EH (cell line): ENCODE results near the gene CCM2.
"Not testable (repeated sequence)": the region's sequence is repeated elsewhere in the genome, so short reads cannot be mapped to it uniquely, and the experiment has no call there.

ENCODE experiments used
- DNase-seq: peaks from one replicate; pipeline ENCODE4 v3.0.0-alpha.2; 2015; ENCODE audit warnings: low read depth

Gene CCM2

DNA sequence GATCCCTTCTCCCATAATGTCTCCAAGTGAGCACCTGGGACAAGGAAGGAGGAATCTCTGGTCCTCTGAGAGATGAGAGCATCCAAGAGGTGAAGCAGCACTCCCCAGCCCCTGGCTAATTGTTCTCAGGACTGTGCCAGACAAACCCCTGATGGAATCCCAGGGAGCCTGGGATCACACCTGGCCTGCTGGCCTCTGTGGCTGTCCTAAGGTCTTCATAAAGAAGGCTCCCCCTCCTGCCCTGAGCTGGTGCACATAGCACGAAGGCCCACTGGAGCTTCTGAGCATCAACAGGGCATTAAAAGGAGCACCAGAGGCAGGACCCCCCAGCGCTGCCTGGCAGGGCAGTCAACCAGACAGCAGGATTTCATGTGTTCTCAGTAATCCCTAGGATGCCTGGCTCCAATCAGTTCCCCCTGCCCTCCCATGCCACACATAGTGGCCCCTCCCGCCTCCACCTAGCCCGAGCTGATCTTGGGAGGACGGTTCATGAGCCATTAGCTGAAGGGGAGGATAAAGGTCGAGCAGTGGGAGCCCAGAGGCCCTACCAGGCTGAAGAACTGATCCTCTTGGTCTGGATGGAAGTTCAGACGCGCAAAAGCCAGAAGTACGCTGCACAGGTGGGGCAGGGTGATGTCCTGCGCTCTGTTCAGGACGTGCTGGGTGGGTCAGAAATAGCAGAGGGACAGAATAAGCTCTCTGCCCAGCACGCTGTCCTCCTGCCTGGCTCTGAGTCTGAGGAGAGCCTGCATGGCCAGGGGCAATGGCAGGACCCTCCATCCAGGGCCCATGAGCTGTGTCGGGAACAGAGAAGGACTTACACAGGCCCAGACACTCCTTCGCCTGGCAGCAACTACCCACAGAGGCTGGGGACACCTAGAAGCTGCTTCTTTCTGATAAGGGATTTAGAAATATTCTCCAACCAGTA is 103.0 kb downstream of the CCM2 start:
- no peak for DNase-seq

DNA sequence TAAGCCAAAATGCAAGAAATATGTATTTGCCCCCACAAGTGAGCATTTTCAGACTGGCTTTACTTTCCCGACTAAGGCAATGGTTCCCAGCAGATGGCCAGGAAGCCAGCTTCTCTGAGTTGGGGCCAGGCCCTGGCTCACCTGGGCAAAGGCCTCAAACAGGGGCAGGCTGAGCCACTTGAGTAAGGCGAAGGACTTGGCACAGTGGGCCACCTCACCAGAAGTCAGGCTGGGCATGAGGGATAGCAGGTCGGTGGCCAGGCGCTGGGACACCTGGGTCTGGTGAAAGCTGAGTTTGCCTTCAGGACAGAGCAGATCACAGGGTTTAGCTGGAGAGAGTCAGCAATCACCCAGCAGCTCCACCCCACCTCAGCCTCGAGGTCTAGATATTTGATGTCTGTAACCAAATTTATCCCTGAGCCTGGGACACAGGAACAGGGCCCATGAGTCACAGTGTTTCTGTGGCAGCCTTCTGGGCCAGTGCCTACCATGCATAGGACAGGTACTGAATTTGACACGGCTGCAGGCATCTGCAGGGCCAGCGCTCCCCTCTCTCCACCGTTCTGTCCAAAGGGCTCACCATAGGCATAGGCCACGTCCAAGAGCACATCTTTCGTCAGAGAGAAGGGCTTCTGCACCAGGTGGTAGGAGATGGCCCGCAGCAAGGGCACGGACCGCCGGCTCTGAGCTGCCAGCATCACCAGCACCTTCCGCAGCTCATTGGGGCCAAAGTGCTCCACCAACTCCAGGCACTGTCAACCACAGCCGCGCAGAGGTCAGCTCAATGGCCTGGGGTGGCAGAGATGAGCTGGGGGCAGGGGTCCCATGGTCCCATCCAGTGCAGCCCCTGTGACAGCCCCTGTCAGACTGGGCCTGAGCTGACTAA is 104.2 kb downstream of the CCM2 start:
- DNase-seq = no peak

DNA sequence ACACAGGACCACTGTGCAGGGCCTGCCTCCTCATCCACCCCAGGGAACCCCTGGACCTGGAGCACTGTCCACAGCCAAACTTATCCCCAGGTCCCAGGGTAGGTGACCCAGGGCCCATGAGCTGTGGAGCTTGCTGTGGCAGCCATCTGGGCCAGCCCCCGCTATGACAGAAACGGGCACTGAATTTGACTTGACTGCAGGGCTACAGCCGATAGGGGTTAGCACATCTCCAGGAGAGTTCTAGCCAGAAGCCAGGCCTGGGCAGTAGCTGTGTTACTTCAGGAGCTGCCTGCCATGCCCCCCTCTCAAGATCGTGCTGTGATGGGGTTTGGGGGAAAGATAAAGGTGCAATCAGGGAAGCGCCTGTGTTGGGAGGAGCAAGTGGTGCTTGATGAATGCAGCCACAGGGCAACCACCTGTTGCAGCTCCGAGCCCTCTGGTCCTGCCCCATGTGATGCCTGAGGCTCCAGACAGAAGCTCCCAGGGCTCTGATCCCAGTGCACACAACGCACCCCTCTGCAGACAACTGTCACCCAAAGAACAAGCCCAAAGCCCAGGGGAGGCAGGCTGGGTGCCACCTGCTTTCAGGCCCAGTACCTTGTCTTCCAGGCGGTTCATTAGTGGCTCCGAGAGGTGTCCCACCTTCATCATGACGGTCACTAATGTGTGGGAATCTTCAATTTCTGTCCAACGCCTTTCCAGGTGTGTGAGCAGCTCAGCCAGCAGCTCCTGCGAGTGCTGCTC is 105.0 kb downstream of the CCM2 start:
- no peak for DNase-seq

DNA sequence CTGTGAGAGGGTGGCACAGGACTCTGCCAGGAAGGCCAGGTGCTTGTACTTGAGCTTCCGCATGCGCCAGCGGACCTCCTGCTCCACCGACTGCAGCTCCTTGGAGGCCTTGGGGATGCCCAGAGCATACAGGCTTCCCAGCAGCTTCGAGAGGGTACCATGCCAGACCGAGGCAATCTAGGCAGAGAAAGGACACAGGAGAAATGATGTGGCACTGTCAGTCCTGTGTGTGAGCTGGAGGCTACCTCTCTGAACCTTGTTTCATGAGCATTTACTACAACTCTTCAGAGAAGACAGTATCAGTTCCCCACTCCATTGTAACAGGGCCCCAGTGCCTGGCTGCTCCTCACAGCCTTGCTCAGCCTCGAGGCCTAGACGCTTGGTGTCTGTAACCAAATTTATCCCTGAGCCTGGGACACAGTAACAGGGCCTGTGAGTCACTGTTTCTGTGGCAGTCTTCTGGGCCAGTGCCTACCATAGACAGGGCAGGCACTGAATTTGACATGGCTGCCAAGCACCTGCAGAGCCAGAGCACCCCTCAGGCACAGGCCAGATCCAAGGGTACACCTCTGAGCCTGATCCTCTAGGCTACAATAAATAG is 105.7 kb downstream of the CCM2 start:
- no peak for DNase-seq

DNA sequence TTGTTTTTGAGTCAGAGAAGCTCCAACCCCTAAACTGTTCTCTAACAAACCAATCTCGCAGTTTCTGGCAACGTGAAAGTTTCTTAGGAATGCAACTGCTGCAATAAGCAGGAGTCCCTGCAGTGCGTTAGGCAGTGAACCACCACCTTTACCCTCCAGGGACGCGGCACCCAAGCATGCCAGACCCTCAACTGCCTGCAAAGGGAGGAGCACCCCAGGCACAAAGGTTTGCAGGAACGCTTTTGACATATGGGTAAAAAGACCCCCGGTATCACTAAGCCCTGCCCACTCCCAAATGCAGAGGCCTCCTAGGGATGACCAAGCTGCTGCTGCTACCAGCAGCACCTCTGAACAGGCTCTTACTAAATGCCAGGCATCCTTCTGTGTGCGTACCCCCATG is 106.8 kb downstream of the CCM2 start:
- no peak for DNase-seq

DNA sequence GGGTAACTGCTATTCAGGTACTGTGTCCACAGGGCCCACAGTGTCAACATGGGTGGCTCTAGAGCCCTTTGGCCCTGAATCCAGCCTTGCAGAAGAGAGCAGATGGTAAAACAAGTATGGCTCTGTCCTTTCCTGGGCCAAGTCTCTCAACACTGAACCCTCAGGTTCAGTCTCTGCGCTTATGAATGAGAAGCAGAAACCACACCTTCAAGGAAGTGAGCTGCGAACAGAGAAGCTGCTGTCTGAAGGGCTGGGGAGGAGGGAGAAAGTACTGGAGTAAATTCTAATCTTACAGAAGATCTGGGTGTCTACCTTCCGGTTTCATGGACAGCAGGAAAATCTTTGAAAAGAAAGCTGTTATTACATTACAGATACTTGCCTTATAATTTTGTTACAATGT is 107.4 kb downstream of the CCM2 start:
- no peak for DNase-seq

DNA sequence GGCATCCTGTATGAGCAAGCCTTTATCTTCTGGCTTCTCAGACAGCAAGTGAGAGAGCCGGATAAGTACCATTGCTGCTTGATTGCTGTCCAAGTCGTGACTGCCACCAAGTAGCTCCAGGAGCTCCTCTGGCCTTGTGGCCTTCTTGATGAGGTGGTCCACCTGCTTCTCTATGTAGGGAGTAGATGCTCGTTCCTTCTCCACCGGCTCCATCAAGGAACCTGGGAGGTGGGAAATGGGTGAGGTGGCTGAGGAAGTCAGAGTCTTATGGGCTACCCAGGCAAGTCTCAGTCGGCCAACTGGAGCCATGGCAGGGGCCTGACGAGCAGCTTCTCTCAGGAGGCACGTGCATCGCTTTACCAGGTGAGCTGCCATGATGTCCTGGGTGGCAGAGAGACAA is 108.9 kb downstream of the CCM2 start:
- DNase-seq = no peak

DNA sequence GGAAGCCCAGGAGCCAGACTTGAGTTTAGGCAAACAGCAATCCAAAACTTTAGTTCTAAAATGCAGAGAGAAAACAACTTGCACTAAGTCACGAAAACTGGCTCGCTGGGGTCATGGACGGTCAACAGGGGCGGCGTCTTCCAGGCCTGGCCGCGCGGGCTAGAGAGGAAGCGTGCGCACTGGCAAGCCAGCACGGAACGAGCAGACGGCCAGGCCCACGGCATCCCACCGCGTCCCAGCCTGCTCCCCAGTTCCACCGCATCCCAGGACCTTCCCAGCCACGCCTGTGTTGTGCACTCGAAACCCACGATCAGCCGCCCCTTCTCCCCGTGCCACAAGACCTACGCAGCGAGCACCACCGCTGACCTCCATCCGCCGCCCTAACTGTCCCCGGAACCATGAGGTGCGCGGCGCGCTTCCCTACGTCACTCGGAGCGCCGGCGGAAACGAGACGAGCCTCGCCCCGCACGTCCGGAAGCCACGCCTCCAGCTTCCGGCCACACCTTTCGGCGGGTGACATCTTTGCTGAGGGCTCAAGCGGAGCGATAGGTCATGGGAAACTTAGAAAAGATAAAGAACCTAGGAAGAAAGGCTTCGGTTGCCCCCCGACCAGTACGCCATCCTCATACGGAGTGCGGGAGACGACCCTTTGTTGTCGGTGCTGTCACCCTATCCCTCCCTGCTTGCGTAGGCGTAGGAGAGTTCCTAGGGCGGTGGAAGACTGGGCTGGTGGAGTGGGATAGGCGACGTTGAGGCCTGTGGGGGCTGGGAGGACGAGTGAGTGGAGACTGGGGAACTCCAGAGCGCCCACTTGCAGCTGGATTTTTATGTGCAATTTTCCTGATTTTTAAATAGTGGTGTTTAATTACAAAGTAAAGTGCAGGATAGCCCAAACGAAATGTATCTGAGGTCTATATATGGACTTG is 111.6 kb downstream of the CCM2 start, which contains the start of gene TBRG4:
Gene TBRG4 (minus strand): TSS at position 400 of the 926 bp plus-strand sequence. CDS start 2,460 bp downstream, outside the sequence.
- DNase-seq = peak; percentile 93

DNA sequence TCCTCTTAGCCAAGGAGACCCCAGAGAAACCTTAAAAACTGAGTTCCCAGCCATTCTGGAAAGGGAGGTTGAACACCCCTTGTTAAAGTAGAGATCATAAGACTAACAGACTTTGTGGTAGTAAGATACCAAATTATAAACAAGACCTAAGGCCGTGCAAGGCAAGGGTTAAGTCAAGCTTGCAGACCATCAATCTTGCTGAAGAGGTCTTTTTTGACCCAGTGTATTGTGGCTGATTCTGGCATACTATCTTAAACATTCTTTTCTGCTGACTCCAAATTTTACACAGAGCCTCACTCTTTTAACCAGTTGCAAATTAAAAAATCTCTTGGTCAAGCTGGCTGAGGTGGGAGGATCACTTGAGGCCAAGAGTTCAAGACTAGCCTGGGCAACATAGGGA is 112.6 kb downstream of the CCM2 start:
- DNase-seq = peak; percentile 50

DNA sequence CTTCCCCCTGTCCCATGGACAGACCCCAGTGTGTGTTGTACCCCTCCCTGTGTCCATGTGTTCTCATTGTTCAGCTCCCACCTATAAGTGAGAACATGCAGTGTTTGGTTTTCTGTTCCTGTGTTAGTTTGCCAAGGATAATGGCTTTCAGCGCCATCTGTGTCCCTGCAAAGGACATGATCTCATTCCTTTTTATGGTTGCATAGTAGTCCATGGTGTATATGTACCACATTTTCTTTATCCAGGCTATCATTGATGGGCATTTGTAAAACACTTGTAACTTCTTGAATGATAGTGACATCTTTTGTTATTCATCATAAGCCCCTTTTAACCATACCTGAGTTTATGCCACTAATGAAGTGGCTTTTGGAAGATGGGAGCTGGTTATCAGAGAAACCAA is 114.3 kb downstream of the CCM2 start:
- DNase-seq = not testable (repeated sequence)

DNA sequence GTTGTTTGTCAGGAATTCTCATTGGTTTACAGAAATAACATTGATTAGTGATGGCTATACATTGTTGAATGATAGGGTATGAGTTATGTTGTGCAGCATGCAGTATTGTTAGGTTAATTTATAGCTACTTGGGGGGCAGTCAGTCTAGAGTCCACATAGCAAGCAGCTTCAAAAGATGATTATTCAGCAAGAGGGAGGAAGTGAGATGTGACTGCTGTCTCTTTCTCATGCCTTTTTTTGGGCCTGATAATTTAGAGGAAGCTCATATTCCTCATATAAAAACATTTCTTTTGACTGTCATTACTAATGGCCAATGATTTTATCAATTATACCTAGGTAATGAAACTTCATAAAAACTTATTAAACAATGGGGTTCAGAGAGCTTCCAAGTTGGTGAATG is 114.9 kb downstream of the CCM2 start:
- no peak for DNase-seq

DNA sequence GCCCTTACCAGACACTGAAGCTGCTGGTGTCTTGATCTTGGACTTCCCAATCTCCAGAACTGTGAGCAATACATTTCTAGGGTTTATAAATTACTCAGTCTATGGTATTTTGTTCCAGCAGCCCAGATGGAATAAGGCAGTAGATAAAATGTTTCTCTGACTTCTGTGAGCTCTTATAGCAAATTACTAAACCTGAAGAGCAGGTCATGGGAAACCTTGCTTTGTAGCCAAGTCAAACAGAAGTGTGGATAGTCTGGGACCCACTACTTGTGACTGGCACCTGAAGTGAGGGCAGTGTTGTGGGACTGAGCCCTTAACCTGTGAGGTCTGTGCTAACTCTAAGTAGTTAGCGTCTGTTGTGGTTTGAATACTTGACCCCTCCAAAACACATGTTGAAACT is 116.0 kb downstream of the CCM2 start:
- DNase-seq = no peak

DNA sequence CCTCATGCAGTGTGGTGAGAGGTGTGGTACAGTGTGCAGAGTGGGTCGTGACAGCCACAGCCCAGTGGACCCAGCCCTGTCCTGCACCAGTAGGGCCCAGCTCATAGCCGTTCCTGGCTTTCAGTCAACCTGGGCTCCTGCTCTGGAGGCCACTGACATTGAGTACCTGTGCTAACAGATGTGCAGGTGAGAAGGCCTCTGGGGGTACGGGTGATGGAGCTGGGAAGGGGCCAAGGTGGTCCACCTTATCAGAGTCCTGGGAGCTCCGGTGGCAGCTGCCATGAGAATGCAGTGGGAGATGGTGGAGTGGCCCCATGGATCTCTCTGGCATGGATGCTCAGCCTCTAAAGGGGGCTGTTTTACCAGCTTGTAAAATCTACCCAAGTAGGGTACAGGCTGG is 117.6 kb downstream of the CCM2 start:
- DNase-seq = no peak

DNA sequence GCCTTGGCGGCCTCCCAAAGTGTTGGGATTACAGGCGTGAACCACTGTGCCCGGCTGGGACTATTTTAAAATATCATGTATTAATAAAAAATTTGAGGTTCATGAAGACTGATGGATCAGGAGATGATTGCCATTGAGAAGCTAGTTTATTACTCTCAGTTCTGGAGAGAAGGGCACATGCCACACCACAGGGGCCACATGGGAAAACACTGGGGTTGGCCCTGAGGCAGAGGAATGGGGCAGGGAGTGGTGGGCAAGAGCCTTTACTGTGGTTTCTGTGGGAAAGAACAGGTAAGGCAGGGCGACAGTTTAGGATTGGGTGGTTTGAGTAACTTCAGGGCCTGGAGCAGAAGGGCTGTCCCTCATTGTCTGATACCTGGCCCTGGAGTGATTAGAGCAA is 118.3 kb downstream of the CCM2 start:
- DNase-seq = no peak

DNA sequence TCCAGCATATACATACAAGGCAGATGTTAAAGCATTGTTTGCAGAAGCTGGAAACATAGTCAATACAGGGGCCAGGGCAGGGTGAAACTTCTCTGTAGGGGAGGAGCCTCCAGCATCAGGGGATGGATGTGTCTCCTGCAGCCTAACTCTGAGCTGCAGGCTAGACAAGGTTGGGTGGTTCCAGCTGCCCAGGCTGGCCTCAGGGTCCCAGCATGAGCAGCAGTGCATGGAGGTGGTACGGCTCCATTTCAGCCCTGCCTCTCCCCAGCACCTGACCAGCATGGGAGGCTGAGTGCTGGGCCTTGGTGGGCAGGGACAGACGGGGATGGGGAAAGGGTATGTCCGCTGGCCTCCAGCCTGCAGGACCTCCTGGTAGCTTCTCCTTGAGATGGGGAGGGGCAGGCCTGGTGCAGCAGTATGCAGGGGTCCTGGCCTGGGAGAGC is 118.9 kb downstream of the CCM2 start:
- no peak for DNase-seq

DNA sequence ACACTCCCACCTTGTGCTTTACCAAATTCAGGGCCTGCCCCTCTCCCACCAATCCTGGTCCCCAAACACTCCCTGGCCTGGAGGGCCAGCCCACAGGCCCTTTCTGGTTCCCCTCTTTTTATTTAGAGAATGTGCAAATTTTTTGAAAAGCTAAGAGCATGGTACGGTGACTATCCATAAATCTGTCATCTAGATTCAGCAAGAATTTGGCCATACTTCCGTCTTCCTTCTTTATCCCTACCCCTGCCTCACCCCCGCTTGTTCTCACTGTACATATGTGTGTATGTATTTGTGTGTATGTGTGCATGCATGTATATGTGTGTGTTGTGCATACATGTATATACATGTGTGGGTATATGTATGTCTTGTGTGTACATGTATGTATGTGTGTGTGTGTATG is 119.5 kb downstream of the CCM2 start:
- no peak for DNase-seq

DNA sequence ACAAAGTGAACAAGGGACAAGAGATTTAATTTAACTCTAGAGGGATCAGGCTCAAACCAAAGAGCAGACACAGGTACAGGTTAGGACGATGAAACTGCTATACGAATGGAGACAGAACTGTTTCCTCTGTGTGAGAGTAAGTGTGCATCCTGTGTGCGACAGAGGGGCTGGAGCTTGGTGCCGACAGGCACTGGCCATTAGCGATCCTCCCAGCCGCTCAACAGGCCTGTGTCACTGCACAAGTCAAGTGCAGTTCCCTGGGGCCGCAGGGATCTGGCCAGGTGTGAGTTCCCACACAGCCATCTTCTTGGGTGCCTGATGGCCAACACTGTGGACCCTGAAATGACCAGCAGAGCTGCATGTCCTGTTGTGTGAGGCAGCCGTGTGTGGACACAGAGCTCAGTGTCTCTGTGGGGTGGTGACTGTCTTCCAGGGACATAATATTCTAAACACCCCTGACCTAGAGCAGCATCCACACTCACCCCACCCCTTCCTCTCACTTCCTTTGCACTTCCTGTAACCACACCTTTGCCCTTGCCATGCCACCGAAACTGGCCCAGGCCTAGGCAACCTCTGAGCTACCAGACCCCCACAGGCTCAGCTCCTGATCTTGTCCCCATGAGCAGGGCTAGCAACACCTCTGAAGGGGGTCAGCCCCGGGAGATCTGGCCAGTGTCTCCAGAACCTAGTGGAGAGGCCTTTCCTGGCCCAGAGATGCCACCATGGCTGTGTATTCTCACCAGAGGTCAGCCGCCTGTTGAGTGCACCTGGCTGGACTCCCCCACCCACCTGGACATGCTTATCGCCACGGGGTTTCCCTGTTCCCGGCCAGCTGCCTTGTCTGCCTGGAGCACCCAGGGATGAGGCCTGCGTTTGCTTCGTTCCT is 123.2 kb downstream of the CCM2 start:
- DNase-seq = no peak

DNA sequence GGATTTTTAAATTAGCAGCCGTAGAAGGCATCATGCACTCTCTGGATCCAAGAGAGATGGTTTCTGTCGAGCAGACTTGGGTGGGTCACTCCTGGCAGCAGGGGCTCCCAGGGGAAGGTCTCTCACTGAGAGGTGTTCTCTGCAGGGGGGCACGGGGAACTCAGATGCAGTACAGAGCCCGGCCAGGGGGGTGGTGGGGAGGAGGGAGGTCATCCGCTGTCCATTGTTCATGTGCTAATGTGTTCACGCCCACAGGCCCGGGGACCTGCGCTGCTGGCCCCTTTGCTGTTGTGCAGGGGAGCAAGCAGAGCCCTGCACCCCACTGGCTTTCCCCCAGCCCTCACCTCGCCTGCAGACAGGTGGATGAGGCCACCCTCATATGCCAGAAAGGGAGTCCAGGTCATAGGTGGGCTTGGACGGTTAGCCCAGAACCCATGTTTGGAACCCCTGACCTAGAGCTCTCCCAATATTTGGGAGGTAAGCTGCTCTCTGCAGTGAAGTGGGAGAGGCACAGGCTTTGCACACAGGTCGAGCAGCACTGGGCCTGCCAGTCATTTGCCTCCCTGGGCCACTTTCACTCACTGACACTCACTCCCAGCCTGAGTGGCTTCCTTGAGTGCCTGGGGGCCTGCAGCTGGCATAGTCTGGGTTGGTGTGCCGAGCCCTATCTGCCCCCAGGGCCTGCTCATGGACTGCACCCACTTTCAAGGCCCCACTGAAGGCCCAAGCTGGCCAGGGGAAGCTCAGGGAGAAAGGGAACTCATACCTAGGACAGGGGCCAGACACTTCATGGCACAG is 124.1 kb downstream of the CCM2 start:
- no peak for DNase-seq
